DMS114 treated with DMSO at 0.1 percent for 48 hours (cell line): Measurements from ENCODE around the gene KRTAP9-2.
"Not testable (repeated sequence)": the region's sequence is repeated elsewhere in the genome, so short reads cannot be mapped to it uniquely, and the experiment has no call there.

Experiments used
- DNase-seq: peaks from one replicate; lab custom pipeline; 2025; ENCODE audit not compliant: unreplicated experiment; lab: John Stamatoyannopoulos, UW

KRTAP9-2 gene

GRCh38 chr17:41232399-41233105 lies 6.1 kb downstream of the KRTAP9-2 start, which contains the start of gene KRTAP9-3:
Gene KRTAP9-3 (plus strand): TSS chr17:41232449. CDS start chr17:41232502, 53 bp downstream.
- not testable (repeated sequence) for DNase-seq

- DNase-seq, result not testable (repeated sequence)
These were observed 10.7 kb downstream of the KRTAP9-2 start for GRCh38 chr17:41237116-41237515.

GRCh38 chr17:41237949-41238437 lies 11.5 kb downstream of the KRTAP9-2 start, which contains the start of gene KRTAP9-8:
Gene KRTAP9-8 (plus strand): TSS chr17:41237999. CDS start chr17:41238052, 53 bp downstream.
- DNase-seq, result not testable (repeated sequence)

- not testable (repeated sequence) for DNase-seq
These were observed 20.7 kb downstream of the KRTAP9-2 start for GRCh38 chr17:41246995-41247787.

- not testable (repeated sequence) for DNase-seq
These were observed 23.3 kb downstream of the KRTAP9-2 start, which contains the start of gene KRTAP9-4 for GRCh38 chr17:41249637-41250240. Gene KRTAP9-4 (plus strand): TSS chr17:41249687. CDS start chr17:41249721, 34 bp downstream.

- no peak for DNase-seq
These were observed 24.8 kb downstream of the KRTAP9-2 start for GRCh38 chr17:41251261-41251660.

GRCh38 chr17:41254861-41255260 lies 28.4 kb downstream of the KRTAP9-2 start:
- no peak for DNase-seq

- DNase-seq, result not testable (repeated sequence)
These were observed 29.2 kb downstream of the KRTAP9-2 start, which contains the start of gene KRTAP9-9 for GRCh38 chr17:41255381-41256290. Gene KRTAP9-9 (plus strand): TSS chr17:41255384.

- no peak for DNase-seq
These were observed 29.8 kb downstream of the KRTAP9-2 start for GRCh38 chr17:41256291-41256685.

GRCh38 chr17:41258406-41258805 lies 32.0 kb downstream of the KRTAP9-2 start:
- DNase-seq, result no peak

GRCh38 chr17:41263212-41263611 lies 36.8 kb downstream of the KRTAP9-2 start:
- no peak for DNase-seq

- DNase-seq, result no peak
These were observed 38.2 kb downstream of the KRTAP9-2 start for GRCh38 chr17:41264599-41264998.

GRCh38 chr17:41265078-41265477 lies 38.6 kb downstream of the KRTAP9-2 start, which contains the start of gene KRTAP9-6:
Gene KRTAP9-6 (plus strand): TSS chr17:41265378. CDS start chr17:41265378, 0 bp downstream.
- DNase-seq, result no peak

- no peak for DNase-seq
These were observed 41.3 kb downstream of the KRTAP9-2 start for GRCh38 chr17:41267711-41268110.

- DNase-seq, result not testable (repeated sequence)
These were observed 44.9 kb downstream of the KRTAP9-2 start for GRCh38 chr17:41271323-41271722.

GRCh38 chr17:41271858-41272257 lies 45.4 kb downstream of the KRTAP9-2 start:
- DNase-seq, result no peak

GRCh38 chr17:41275648-41276190 lies 49.3 kb downstream of the KRTAP9-2 start, which contains the start of gene KRTAP9-7:
Gene KRTAP9-7 (plus strand): TSS chr17:41275698. CDS start chr17:41275698, 0 bp downstream.
- DNase-seq, result not testable (repeated sequence)
